Activated CD4-positive, CD25-positive, alpha-beta regulatory T cell treated with anti-CD3 and anti-CD28 coated beads, Interleukin-2, amount 50 U/mL, for 72 hours (primary cell): ENCODE data around the gene CCBE1.
A peak's percentile ranks its signal among the peaks of the same experiment; 100 is the strongest.
"Not testable (repeated sequence)": the region's sequence is repeated elsewhere in the genome, so short reads cannot be mapped to it uniquely, and the experiment has no call there.

Experiments
- DNase-seq: peaks from one replicate; pipeline ENCODE4 v3.0.0; 2021

CCBE1 gene

DNA sequence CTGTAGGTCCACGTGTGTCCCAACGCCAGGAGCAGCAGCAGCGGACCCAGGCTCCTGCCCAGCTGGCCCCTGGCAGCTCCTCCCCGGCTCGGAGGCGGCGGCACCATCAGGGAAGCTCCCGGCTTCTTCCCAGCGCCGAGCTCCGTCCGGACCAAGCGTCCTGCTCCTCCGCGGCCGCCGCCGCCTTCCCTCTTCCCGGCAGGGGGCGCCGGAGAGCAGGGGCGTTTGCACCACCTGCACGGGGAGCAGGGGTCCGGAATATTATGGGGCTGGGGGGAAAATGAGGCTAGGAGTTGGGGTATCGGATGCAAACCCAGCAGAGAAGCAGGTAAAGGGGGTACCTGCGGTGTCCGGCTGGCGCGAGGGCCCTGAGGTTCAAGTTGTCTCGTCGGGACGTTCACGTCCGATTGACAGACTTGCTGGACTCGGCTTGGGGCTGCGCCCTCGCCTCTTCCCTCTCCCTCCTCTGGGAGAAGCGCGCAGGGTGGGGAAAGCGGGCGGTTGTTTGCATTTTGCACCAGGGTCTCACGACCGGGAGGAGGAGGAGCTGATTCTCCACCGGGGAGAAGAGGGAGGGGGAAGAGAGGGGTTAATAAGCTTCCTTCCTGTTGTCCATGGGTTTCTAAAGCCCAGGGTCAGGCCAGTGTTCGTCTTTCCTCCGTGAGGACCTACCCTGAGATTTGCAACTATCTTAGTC is at the start of gene CCBE1:
TSS of gene CCBE1 (minus strand) at position 188 of the 697 bp plus-strand sequence.
- DNase-seq: peak; percentile 58

DNA sequence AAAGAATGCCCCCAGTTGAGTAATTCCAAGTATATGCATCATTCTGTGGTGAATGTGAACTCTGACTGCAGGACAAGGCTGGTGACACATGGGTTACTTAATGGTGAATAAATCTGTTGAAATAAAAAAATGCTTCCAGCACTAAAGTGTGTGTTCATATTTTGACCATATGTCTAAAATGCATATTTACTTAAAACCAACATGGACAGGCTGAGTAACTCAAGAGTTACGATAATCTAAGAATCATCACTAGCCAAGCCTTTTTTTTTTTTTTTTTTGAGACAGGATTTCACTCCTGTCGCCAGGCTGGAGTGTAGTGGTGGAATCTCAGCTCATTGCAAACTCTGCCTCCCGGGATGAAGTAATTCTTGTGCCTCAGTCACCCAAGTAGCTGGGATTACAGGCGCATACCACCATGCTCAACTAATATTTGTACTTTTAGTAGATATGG is 47.1 kb upstream of the CCBE1 start:
- no peak for DNase-seq

DNA sequence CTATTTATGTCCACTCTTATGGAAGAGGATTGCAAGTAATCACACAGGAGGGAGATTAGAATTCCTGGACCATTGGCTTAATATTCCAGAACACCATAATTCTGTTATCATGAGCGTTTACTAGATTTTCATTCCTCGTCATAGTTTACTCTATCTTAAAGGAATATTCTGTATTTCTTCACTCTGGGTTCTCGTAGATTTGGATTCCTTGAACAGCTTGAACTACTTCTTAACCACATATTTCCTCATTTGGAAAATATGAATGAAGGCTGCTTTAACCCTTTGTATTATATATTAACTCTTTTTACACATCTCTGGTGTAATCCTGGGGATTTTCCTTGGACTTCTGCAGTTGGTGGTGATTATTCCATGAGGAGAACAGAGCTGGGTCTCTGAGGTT is 46.3 kb upstream of the CCBE1 start:
- no peak for DNase-seq

DNA sequence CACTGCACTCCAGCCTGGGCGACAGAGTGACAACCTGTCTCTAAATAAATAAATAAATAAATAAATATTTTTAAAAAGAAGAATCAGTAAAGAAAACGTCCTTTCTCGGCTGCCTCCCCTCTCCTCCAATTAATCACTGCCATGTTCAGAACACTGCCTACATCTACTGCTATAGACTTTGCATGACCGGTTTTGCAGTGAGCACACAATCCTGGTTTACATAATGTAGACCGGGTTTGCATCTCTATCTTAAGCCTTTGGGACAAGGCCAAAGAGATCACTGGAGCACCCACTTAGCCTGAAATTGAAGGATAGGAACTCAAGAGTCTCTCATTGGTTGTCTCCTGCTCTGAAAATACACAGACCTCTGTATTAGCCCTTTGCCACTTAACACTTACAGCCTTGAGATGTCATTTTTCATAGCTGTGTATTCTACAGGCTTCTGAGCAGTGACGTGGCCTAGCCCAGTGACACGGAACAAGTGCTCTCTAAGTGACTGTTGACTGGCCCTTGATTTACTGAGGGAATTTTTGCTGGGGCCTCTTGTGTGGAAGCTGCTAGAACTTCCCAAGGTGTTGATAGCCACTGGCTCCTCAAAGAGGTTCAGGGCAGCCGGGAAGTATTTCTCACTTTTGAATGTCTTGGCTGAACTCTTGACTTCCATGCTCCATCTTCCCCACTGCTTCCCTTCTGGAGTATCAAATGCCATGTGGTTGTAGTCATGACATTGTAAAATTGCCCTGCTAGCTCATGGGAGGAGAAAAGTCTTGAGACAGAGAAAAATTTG is 45.3 kb upstream of the CCBE1 start:
- no peak for DNase-seq

DNA sequence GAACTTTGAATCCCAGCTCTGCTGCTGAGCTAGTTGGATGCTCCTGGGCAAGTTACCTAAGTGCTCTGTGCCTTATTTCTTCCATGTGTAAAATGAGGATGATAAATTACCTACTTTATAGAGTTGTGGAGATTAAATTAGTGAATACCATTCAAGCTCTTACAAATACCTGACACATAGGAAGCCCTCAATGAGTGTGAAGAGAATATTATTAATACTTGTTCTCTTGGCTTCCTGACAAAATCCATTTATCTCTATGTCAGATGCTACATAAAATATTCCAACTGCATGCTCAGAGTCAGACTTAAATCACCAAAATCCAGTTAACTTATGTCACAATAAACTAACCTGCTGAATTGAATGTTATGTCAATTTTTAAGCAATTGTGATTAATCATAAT is 42.9 kb upstream of the CCBE1 start:
- no peak for DNase-seq

DNA sequence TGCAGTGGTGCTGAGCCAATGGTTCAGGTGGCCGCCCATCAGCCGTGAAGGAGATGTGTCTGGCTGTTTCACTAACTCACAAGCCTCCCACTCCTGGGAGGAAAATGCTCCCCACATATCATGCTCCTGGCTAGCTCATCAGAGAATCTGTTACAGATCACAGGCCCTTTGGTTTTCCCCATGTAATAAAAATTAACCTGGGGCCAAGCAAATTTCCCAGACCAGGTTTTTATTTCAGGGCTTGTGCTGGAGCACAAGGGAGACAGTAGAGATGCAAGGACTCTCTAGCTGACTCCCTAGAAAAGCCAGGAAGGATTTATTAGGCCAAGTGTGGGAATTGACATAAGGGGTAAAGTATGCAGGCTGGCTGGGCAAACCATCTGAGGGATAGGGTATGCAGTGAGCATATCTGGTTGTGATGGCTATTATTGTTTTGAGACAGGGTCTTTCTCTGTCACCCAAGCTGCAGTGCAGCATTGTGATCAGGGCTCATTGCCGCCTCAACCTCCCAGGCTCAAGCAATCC is 40.6 kb upstream of the CCBE1 start:
- no peak for DNase-seq

DNA sequence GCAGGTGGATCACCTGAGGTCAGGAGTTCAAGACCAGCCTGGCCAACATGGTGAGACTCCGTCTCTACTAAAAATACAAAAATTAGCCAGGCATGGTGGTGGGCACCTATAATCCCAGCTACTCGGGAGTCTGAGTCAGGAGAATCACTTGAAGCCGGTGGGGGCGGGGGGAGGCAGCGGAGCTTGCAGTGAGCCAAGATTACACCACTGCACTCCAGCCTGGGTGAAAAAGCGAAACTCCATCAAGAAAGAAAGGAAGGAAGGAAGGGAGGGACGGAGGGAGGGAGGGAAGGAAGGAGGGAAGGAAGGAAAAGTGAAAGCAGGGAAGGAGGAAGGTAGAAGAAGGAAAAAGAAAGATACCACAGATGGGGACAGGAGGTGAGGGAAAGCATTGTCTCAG is 40.1 kb upstream of the CCBE1 start:
- not testable (repeated sequence) for DNase-seq

DNA sequence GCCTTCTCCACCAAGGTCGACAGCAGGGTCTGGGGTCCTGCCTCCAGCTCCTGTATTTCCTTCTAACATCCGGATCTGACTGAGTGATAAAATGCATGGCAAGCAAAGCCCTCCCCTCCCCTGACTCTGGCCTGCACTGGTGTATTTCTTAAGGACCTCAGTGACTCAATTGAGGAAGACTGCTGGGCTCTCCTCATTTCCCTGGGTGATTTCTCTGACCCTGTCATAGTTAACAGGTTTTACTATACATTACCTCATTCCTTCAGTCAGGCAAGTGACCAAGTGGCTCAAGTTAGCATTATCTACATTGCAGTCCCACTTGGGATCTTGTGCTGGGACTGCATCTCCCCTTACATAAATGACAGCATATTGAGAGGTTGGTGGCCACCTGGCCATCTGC is 38.8 kb upstream of the CCBE1 start:
- DNase-seq: no peak

DNA sequence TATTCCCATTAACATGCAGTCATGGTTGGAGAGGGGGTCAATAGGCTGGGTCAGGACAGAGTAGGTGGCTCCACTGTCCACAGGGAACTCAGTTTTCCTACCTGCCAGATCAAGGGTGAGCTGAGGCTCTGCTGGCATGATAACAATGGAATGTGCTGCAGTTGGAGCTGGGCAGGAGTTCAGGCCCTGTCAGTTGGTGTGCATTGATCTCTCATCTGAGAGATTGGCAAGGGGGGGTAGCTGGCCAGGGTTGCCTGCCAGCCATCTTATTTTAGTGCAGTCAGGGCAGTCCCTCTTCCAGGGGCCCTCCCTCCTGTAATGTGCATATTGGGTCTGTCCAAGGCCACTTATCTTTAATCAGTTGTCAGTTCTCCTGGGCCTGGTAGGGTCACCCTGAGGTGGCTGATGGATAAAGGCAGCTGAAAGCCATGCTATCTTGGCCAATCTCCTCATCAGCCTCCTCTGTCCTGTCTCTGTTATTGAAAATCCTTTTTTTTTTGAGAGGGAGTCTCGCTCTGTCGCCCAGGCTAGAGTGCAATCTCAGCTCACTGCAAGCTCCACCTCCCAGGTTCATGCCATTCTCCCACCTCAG is 38.1 kb upstream of the CCBE1 start:
- DNase-seq: no peak

DNA sequence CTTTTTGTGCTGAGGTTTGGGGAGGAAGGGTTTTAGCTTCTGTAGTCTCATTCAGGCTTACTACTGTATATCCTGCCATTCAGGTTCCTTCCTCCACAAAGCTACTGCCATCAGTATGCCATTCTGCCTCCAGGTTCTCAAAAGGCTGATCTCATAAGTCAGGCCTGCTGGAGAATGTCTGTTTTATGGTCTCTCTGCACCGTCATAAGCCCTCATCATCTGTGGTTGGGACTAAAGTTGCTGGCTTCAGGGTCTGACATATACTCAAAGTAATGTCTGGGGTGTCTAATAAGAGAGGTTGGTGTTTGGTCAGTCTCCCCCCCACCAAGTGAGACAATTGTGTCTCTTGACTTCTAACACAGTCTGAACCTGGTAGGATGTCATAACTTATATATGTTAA is 36.2 kb upstream of the CCBE1 start:
- DNase-seq: no peak

DNA sequence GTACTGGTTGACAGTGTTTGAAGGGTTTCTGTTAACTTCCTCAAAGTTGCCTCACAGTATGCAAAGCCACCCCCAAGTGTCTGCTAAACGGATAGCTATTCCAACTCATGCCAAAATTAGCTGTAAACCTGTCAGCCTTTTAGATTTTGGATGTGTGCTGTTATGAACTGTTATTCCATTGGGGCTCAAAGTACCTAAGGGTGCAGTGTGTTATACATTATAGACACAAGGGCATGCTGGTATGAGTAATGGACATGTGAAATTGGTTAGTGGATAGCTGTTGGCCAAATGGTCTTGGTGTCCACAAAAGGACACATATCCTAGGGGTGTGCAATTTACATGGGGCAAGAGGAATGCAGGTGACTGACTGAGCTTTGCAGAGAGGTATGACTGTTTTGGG is 33.7 kb upstream of the CCBE1 start:
- no peak for DNase-seq

DNA sequence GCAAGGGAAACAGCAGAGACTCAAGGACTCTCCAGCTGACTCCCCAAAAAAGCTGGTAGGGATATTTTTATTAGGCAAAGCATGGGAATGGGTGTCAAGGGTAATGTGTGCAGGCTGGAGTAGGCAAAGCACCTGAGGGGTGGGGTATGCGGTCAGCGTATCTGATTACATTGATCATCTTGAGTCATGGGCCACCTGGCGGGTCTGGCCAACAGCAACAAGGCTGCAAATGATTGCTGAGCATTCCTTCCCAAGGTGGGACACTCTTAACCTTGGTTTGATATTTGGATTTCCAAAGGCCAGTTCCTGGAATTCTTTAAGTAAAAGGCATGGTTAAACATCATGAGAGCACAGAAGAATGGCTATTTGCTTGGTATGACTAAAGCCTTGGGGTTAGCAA is 32.6 kb upstream of the CCBE1 start:
- DNase-seq: no peak

DNA sequence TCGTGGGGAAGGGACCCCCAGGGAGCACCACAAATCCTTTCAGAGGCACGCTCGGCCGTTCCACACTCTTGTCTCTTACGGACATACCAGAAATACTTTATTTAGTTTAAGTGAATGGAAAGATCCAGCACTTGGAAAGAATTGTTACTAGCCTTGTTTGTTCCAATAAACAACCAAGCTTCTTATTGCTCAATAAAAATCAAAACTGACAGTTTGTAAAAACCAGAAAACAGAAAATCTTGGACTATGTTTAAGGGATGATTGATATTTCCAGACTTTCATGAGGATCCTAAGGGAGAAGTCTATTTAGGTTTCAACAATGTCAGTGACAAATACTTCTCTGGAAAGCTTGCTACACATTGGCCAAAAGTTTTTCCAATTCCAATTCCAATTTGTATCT is 31.6 kb upstream of the CCBE1 start:
- DNase-seq: no peak

DNA sequence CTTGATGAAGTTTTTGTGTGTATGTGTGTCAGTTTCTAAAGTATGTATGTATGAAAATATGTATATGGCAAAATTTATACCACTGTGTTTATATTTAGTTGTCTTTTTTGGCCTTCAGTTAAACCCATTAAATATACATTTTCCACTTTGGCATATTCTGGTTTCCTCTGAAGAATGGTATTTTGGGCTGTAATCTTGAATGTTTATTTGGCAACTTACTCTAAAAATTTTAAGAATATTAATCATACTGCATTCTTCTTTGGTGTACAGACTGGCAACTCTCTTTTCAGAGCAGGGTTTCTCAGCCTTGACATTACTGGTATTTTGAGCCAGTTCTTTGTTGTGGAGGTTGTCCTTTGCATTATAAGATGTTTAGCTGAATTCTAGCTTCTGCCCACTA is 27.9 kb upstream of the CCBE1 start:
- no peak for DNase-seq

DNA sequence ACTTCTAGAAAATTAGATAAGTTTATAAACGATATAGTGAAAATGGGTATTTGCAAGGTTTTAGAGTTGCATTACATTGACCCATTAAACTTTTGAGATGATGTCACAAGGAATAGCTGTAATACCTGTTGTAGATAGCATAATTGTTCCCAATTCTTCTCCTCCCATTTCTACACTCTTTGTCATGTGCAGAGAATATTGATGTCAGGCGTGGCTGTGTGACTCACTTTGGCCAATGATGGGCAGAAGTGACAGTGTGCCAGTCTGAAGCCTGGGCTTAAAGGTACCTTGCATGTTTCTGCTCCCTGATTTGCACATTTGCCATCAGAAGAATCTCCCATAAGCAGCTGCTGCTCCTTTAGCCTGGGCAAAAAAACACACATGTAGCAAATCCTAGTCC is 26.9 kb upstream of the CCBE1 start:
- DNase-seq: no peak

DNA sequence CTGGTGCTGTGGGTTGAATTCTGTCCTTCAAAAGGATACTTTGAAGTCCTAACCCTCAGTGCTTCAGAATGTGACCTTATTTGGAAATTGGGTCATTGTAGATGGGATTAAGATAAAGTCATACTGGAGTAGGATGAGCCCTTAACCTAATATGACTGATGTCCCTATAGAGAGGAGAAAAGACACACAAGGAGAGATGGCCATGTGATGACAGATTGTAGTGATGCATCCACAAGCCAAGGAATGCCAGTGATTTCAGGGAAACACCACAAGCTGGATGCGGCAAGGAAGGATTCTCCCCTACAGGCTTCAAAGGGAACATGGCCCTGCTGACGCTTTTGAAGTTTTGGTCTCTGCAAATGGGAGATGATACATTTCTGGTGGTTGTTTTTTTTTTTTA is 24.7 kb upstream of the CCBE1 start:
- DNase-seq: no peak

DNA sequence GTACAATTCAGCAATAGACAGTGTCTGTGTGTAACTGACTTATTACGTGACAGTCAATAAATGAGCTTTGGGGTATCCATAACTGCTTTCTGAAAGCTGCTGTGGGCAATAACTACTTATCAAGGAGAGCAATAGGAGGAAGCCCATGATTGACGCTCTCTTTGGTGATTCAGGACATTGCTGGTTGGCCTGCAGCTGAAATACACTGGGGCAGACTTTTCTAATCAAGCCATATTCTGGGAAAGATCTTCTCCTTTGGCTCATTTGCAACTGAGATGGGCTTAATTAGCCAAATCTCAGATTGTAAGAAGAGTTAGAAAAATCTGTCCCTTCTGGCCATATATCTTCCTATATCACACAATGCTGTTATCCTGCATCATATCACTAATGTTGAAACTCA is 24.0 kb upstream of the CCBE1 start:
- DNase-seq: no peak

DNA sequence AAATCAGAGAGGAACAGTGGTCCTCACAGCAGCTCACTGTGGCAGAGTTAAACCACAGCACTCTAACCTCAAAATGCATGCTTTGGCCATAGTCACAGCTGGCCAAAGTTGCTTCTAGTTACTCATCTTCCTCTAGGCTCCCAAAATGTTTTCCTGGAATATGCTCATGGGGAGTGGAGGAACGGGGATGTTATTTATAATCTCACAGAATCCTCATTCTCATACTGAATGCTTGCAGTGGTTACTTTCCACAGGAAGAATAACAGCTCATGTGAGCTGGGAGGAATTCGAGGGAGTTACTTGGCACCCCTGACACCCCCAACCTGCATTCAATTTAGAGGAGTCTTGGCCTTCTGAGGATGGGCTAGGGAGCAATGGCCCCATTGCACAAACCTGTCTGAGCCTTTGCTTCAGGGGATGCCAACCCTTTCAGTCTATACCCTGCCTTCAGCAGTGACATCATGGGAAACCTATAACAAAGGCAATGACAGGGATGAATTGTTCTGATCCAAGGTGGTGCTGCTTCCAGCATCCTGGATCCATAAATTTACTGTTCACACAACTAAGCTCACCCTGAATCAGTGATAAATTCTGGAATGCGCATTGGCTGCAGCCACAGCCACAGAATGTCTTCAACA is 22.4 kb upstream of the CCBE1 start:
- DNase-seq: no peak

DNA sequence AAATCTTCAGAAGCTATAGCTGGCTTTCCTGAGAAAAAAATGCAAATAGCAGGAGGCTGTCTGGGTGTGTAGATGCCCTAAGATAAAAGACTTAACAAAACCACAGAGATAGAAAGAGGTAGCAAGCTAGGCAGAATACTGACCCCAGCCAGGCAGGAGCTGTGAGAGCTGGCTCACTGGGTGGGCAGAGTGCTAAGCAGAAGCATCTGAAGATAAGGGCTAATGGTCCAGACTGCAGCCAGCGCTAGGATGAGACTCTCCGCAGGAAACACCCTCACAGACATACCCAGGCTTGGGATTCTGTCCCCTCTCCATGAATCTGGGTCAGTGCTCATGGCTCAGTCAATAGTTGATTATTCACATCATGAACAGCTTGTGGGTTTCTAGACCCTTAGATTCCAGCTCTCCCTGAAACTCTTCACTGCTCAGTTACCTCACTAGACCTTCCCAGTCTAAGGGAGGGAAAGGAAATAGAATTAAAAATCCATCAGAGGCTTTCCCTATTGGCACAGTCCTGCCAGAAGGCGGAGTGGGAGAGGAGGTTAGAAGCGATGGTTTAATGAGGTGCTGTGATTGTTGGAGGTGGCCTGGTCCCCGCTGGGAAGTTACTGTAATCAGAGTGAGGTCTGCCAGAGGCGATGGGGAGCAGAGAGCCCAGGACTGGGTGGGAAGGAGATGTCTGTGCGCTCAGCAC is 21.4 kb upstream of the CCBE1 start:
- DNase-seq: no peak

DNA sequence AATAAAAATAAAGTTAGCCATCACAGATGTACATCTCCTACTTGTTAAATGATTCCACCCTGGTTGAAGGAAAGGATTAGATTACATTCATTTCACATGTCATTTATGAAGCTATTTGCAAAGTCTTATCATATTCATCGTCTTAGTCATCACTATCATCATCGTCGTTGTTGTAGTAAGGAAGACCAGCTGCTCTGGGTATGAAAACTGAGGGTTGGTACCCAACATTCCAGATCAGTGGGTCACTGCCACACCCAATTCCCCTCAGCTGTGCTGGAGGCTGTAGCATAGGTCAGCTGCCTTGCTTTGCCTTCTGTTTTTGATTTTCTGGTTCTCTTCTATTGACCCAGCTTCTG is 20.9 kb upstream of the CCBE1 start:
- DNase-seq: no peak

DNA sequence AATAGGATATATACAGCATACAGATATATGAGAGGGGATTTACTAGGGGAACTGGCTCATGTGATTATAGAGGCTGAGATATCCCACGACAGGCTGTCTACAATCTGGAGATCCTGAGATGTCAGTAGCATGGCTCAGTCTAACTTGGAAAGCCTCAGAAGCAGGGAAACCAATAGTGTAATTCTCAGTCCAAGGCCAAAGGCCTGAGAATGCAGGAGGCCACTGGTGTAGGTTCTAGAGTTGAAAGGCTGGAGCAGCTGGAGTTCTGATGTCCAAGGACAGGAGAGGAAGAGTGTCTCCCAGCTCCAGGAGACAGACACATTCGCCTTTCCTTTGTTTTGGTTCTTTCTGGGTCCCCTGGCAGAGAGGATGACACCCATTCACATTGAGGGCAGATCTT is 20.1 kb upstream of the CCBE1 start:
- no peak for DNase-seq

DNA sequence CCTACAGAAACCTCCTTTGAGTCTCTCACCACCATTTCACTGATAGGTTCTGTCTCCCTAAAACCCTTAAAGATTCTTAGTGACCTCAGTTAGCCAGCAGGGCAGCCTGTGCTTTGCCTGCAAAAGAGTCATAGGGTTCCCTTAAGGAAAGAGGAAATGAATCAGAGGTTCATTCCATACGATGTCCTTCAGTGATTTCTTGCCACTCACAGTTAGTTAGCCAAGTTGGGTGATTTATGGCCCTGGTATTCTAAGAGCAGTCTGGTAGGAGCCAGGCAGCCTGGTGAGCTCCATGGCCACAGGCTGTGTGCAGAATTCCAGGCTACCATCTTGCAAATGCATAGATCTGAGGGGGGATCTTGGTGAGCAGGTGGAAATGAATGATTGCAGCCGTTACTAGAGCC is 18.7 kb upstream of the CCBE1 start:
- DNase-seq: no peak

DNA sequence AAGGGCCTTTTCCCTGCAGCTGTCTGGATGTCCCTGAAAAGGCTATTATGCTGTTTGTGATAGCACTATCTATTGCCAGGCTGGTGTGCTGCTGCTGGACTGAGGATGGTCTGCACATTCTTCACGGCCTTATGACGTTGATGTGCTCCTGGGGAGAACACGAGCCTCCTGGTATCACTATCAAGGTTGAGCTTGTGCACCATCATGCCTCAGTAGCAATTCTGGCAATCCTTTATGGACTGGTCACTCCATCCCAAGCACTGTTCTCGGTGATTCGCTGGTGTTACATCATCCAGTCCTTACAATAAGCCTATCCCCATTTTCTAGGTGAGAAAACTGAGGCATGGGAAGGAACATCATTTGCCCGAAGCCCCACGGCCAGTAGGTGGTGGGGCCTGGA is 18.2 kb upstream of the CCBE1 start:
- no peak for DNase-seq
